Right lung (tissue), 5 donors: Measurements from ENCODE around the gene BSN. TPM values are rescaled to one million over a fixed set of nuclear protein-coding genes. Genes with fewer than 3 reads are reported as not detected.
"Not testable (repeated sequence)": the region's sequence is repeated elsewhere in the genome, so short reads cannot be mapped to it uniquely, and the experiment has no call there.

Experiments
- DNase-seq, 2 donors: peaks; one replicate each; pipeline ENCODE4 v3.0.0-alpha.2; 2013
- polyA plus RNA-seq, 5 donors: library from polyadenylated mRNA; unstranded; fragments of 120-200 nt; gene quantifications; one replicate each; pipeline versions ENCODE4 v1.2.1 to v1.2.3, GENCODE V29; 2013; ENCODE audit warnings: inconsistent platforms in 1 of 5, low replicate concordance in 1 of 5; ENCODE audit not compliant: insufficient read length in 5 of 5, insufficient read depth in 1 of 5

BSN gene
- polyA plus RNA-seq, 5 donors = 0.73 to 0.97 (median 0.81) TPM

- DNase-seq = no peak
These were observed 18.1 kb upstream of the BSN start for GRCh38 chr3:49535971-49536874.

GRCh38 chr3:49536875-49537533 lies 17.3 kb upstream of the BSN start:
- DNase-seq = no peak

DNA sequence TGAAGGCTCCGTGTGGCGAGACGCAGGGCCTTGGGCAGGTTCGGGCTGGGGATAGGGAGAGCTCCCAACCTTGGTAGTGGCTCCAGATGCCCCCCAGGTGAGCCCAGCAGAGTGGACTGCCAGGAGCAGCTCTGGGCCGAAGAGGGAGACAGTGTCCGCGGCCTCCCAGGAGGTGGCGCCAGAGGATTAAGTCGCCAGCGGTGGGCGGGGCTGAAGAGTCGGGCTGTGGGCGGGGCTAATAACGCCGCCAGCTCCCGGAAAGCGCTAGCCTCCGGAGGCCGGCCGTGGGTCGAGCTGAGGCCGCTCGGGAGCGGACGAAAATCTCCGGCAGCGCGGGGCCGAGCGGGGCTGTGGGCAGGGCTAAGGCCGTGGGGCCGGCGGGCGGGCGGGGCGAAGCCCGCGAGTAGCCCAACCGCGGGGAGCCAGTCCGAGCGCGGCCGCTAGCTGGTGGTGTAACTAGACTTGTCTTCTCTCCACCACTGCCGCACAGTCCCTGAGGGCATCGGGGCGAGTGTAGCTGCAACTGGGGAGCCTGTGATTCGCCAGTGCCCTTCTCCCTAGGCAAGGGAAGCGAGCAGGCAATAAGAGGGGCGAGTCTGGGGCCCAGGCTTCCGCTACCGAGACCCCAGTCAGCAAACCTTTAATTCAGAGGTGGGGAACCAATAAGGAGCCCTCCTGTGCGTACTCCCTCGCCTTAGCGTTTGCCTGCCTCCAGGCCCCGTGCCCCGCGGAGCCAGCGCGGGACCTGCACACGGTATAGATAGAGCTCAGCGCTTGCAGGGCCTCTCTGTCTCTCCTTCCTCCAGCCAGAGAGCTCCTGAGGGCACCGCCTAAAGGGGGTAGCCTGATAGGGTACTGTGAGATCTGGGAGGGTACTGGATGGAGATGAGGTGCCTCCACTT lies 14.4 kb upstream of the BSN start:
- DNase-seq = peak; percentile 92 to 94

DNA sequence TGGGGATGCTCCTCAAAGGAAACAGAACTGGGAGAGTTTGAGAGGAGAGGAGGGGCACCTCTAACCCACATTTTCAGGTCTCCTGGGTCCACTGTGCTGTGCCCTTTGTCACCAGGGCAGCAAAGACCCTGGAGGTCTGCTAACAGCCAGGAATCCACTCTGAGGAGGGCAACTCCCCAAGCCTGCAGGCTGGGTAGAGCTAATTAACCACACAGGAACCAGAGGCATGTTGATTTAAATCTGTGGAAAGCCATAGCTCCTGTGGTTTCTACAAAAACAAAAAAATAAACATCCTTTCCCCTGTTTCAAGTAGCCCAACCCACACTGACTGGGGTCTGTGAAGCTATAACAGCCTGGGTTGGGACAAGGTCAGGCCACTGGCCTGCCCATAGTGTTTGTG lies 2.2 kb upstream of the BSN start:
- no peak for DNase-seq

- no peak for DNase-seq
These were observed 969 bp upstream of the BSN start for GRCh38 chr3:49553324-49553691.

GRCh38 chr3:49554633-49555265 lies 472 bp downstream of the BSN start:
- peak; percentile 44 to 52 for DNase-seq

GRCh38 chr3:49556500-49557275 lies 2.4 kb downstream of the BSN start:
- no peak for DNase-seq

- no peak for DNase-seq
These were observed 8.8 kb downstream of the BSN start for GRCh38 chr3:49563040-49563578.

DNA sequence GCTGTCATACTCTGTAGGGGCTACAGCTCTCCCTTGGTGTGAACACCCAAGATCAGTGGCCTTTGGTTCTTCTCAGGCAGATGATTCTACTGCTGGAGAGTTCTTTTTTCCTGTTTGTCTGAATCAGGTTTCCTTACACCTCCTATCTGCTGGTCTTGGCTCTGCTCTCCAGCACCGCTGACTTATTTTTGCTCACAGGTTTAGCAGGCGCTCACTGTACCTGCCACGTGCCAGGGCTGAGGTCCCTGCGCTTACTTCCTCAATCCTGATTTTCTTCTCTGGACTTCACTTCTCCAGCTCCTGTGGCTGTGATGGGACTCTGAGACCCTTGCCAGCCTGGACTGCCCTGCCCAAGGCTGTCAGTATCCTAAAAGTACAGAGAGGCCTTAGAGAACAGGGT lies 9.5 kb downstream of the BSN start:
- no peak for DNase-seq

GRCh38 chr3:49566312-49566711 lies 12.0 kb downstream of the BSN start:
- no peak for DNase-seq

GRCh38 chr3:49567406-49567805 lies 13.1 kb downstream of the BSN start:
- DNase-seq = no peak

GRCh38 chr3:49568965-49569364 lies 14.7 kb downstream of the BSN start:
- no peak for DNase-seq

GRCh38 chr3:49570028-49570654 lies 15.9 kb downstream of the BSN start:
- no peak for DNase-seq

DNA sequence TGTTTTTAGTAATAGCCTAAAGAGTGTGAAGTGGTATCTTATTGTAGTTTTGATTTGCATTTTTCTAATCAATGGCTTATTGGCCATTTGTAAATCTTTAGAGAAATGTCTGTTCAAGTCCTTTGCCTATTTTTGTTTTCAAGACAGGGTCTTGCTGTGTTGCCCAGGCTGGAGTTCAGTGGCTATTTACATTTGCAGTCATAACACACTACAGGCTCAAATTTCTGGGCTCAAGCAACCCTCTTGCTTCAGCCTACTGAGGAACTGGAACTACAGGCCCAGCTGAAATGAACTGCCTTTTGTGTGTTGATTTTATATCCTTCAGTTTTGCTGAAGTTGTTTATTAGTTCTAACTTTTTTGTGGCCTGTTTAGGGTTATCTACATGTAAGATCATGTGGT lies 27.9 kb downstream of the BSN start:
- DNase-seq = no peak

DNA sequence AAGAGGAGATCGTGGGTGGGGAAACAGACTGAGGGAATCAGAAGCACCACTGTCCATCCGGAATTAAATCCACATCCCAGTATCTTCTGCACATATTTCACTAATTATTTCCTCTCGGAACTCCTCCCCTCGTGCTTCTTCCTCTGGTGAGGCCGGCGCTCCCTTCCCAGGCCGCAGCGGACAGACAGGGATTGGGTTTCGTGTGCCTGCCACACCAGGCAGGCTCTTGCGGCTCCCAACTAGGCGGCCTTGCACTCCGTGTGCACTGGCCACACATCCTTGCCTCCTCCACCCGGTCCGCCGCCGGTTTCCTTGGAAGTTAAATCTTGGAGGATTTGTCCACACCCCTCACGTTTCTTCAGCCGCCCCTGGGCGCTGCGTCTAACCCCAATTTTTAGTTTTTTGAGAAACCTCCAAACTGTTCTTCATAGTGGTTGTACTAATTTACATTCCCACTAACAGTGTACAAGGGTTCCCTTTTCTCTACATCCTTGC lies 31.0 kb downstream of the BSN start:
- DNase-seq = not testable (repeated sequence)

- no peak for DNase-seq
These were observed 37.3 kb downstream of the BSN start for GRCh38 chr3:49591615-49592014.

GRCh38 chr3:49593041-49593440 lies 38.8 kb downstream of the BSN start:
- DNase-seq = no peak

DNA sequence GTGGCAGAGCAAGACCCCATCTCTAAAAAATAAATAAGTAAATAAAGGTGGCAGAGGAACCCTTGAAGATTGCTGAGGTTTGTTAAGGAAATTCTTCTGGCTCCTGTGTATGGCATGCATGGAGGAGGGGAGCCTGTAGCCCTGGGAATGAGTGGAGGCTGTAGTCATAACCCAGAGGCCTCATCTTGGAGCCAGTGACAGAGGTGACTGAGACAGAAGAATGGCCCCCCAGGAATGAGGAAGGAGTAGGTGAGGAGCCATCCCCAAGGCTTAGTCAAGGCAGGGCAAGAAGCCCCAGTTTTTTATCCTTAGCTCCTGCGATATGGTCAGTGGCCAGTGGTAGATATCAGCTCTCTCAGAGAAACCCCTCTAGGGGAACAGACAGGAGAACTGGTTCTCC lies 46.5 kb downstream of the BSN start:
- DNase-seq = no peak

GRCh38 chr3:49601358-49602048 lies 47.2 kb downstream of the BSN start:
- DNase-seq = no peak
